T follicular helper cell (primary cell): ENCODE data around the gene SCGB3A1.

Experiments used
- DNase-seq: peaks from one replicate; pipeline ENCODE4 v3.0.0-alpha.2; 2020; ENCODE audit warnings: low read depth

Gene SCGB3A1

DNA sequence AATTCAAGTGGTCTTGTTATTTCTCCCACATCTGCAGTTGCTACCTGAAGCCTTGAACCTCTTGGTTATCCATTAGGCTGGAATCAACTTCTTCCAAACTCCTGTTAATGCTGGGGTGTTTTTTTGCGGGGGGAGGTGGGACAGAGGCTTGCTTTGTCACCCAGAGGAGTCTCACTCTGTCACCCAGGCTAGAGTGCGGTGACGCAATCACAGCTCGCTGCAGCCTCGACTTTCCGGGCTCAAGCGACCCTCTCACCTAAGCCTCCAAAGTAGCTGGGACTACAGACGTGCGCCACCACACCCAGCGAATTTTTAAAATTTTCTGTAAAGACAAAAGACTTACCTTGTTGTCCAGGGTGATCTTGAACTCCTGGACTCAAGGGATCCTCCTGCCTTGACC lies 4.4 kb downstream of the SCGB3A1 start:
- DNase-seq: no peak

DNA sequence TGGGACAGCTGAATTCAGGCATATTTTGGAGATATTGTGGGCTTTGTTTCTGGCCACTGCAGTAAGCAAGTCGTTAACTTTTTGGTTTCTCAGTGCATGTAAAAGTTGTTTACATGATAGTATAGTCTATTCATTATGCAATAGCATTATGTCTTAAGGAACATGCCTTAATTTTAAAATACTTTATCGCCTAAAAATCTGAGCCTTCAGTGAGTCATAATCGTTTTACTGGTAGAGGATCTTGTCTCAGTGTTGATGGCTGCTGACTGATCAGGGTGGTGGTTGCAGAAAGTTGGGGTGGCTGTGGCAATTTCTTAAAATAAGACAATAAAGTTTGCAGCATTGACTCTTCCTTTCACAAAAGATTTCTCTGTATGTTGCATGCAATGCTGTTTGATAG lies 5.1 kb downstream of the SCGB3A1 start:
- DNase-seq: no peak

GRCh38 chr5:180583738-180584137 lies 7.6 kb downstream of the SCGB3A1 start:
- DNase-seq: no peak

GRCh38 chr5:180580681-180581080 lies 10.6 kb downstream of the SCGB3A1 start:
- DNase-seq: no peak

DNA sequence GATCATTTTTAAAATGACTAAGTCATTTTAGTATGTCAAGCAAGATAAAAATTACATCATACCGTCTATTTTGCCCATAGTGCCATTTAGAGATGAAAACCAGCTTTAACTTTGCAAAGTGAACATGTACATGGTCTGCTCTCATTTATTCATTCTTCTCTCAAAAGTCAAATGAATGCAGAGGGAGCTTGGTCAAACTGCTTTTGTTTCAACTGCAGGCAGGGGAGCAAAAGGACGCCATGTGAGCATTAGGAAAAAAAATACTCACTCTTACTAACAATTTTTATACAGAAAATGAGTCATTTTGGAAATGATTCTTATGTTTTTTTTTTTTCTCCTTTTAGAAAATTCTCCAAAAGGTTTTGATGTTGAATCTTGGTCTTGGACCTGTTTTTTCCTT lies 15.7 kb downstream of the SCGB3A1 start:
- no peak for DNase-seq

- DNase-seq: no peak
Measured at GRCh38 chr5:180568914-180569313, 22.4 kb downstream of the SCGB3A1 start.

- DNase-seq: no peak
Measured at GRCh38 chr5:180563994-180564393, 27.3 kb downstream of the SCGB3A1 start.

- DNase-seq: no peak
Measured at GRCh38 chr5:180558232-180558631, 33.1 kb downstream of the SCGB3A1 start.

GRCh38 chr5:180557217-180557809 lies 34.0 kb downstream of the SCGB3A1 start:
- DNase-seq: no peak

GRCh38 chr5:180555168-180555921 lies 36.0 kb downstream of the SCGB3A1 start:
- DNase-seq: no peak

DNA sequence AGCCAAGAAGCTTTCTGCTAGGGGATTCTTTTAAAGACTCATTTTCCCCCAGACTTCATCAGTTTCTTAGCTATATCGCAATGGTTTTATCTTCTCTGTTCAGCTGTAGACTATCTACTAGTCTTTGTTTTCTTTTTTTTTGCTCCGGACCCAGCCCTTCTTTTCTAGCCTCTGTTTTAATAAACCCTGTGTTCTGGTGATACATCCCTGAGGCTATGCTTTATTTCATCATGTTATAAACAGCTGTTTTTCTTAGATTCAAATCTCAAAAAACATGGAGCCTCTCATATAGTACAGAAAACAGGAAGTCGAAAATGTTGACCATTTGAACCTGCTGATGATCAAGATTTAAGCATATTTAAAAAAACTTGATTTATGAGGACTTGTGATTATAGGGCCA lies 37.8 kb downstream of the SCGB3A1 start:
- no peak for DNase-seq

- no peak for DNase-seq
Measured at GRCh38 chr5:180548563-180548962, 42.7 kb downstream of the SCGB3A1 start.

DNA sequence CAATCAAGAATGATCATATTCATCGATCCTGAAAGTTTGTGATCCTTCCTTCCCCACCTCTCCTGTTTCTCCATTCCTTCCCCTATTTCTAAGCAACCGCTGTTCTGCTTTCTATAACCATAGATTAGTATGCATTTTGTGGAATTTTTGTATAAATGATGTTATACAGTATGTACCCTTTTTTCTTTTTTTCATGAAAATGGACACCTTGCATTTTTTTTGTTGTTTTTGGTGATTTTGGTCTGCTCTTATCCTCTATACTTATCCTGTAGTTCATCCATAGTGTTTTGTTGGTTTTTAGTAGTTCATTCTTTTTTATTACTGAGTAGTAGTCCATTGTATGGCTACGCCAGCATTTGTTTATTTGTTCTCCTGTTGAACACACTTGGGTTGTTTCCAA lies 46.1 kb downstream of the SCGB3A1 start:
- DNase-seq: no peak

DNA sequence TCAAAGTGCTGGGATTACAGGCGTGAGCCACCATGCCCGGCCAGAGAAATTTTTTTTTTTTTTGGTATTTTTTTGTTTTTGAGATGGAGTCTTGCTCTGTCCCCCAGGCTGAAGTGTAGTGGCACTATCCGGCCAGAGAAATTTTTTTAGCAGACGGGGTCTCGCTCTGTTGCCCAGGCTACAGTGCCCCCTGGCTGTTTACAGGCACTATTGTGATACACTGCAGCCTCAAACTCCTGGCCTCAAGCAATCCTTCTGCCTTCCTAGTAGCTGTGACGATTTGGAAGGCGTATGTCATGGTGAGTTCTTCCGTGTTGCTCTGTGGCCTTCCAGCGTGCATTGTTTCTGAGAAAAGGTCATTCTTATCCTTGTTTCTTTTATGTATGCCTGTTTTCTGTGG lies 49.6 kb downstream of the SCGB3A1 start:
- DNase-seq: no peak
